Osteoblast (primary cell): ENCODE measurements around the gene PARD6B. TPM values are rescaled to one million over a fixed set of nuclear protein-coding genes. Genes with fewer than 3 reads are reported as not detected.

Source experiments
- DNase-seq: peaks from one replicate; pipeline ENCODE4 v3.0.0; 2011; ENCODE audit warnings: low spot score, mixed read lengths; ENCODE audit not compliant: insufficient read length; ENCODE audit errors: missing footprints
- H2AFZ ChIP-seq: 2 replicates; pipeline ENCODE4 v1.6.0; 2011; ENCODE audit warnings: mild to moderate bottlenecking, low read length
- H3K27ac ChIP-seq: 2 replicates; pipeline ENCODE4 v1.5.1; 2011; ENCODE audit warnings: mild to moderate bottlenecking, low read depth, low read length, moderate library complexity
- H3K27me3 ChIP-seq: 2 replicates; pipeline ENCODE4 v1.6.0; 2012; ENCODE audit warnings: mild to moderate bottlenecking, control low read depth, inconsistent platforms, low read length, moderate library complexity; ENCODE audit not compliant: insufficient read depth
- H3K36me3 ChIP-seq: 2 replicates; pipeline ENCODE4 v1.5.1; 2011; ENCODE audit warnings: mild to moderate bottlenecking, low read length, control low read depth, moderate library complexity; ENCODE audit not compliant: insufficient read depth
- H3K4me1 ChIP-seq: 2 replicates; pipeline ENCODE4 v1.5.1; 2011; ENCODE audit warnings: mild to moderate bottlenecking, low read length, control low read depth, moderate library complexity; ENCODE audit not compliant: insufficient read depth
- H3K4me2 ChIP-seq: 2 replicates; pipeline ENCODE4 v1.6.0; 2011; ENCODE audit warnings: mild to moderate bottlenecking, low read length; ENCODE audit not compliant: insufficient read depth
- H3K4me3 ChIP-seq: fragments of 200-600 bp; sonication (generic); 3 replicates; pipeline ENCODE4 v1.5.1; 2012; ENCODE audit warnings: mild to moderate bottlenecking, low read length, inconsistent platforms; ENCODE audit not compliant: insufficient read depth
- H3K79me2 ChIP-seq: 2 replicates; pipeline ENCODE4 v1.6.0; 2012; ENCODE audit warnings: mild to moderate bottlenecking, low read length, control low read depth, inconsistent platforms; ENCODE audit not compliant: insufficient read depth
- H3K9me3 ChIP-seq: 2 replicates; pipeline ENCODE4 v1.5.1; 2011; ENCODE audit warnings: low read depth, low read length, control low read depth
- H4K20me1 ChIP-seq: 2 replicates; pipeline ENCODE4 v1.6.0; 2012; ENCODE audit warnings: mild to moderate bottlenecking, low read length, control low read depth; ENCODE audit not compliant: insufficient read depth
- total RNA-seq: library from RNA; depleted of rRNA; stranded (reverse); fragments of >200 nt; gene quantifications from 2 replicates; pipeline ENCODE4 v1.2.3, GENCODE V29; 2012
- TF ChIP-seq, protein P1 (sequence below): IDR thresholded peaks from 2 replicates; pipeline ENCODE4 v1.5.1; 2011; ENCODE audit warnings: mild to moderate bottlenecking, low read depth, low read length, moderate library complexity; ENCODE audit errors: extremely low read depth

PARD6B gene, protein sequence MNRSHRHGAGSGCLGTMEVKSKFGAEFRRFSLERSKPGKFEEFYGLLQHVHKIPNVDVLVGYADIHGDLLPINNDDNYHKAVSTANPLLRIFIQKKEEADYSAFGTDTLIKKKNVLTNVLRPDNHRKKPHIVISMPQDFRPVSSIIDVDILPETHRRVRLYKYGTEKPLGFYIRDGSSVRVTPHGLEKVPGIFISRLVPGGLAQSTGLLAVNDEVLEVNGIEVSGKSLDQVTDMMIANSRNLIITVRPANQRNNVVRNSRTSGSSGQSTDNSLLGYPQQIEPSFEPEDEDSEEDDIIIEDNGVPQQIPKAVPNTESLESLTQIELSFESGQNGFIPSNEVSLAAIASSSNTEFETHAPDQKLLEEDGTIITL
- total RNA-seq: 0.72 and 0.88 TPM in 2 replicates

DNA sequence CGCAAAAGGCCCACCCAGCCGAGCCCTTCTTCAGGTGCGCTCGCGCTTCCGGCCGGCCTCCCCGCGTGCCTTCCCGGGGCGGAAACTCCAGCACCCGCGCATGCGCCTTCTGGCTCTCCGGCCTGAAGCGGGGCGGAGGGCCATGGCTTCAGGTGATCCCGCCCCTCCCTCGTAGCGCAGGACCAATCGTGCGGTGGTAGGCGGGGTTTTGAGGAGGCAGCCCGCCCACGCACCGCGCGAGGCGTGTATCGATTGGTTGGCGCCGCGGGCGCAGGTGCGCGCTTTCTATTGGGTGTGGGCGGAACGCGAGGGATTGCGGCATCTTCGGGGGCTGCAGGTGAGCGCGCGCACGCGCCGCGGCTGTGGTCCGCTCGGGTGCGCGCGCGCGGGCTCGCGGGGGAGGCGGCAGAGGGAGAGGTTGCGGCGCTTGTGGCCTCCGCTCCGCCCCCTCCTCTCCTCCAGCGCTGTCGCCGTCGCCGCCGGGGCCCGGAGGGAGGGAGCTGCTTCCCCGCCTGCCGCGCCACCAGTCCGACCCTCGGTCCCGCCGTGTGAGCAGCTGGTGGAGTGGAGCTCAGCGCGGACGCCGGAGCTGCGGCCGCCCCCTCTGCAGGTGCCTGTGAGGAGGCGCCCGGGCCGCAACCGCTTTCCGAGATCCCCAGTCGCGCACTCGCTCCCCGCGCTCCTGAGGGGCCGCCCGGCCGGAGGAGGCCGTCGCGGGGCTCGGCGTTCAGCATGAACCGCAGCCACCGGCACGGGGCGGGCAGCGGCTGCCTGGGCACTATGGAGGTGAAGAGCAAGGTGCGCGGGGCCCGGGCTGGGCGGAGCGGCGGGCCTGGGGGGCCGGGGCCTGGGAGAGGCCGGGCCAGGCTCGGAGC is at the start of gene PARD6B:
PARD6B (plus strand) TSS at position 526 of the 875 bp plus-strand sequence; CDS start at position 733, 207 bp downstream.
- no peaks in the 10 kb centered on the region for H3K9me3 ChIP-seq
- H3K36me3 ChIP-seq: no peaks in the 10 kb centered on the region
- peaks cover 6% of the 10 kb centered on the region for H3K27me3 ChIP-seq
- no peaks in the 10 kb centered on the region for H3K79me2 ChIP-seq
- TF ChIP-seq, protein P1, sequence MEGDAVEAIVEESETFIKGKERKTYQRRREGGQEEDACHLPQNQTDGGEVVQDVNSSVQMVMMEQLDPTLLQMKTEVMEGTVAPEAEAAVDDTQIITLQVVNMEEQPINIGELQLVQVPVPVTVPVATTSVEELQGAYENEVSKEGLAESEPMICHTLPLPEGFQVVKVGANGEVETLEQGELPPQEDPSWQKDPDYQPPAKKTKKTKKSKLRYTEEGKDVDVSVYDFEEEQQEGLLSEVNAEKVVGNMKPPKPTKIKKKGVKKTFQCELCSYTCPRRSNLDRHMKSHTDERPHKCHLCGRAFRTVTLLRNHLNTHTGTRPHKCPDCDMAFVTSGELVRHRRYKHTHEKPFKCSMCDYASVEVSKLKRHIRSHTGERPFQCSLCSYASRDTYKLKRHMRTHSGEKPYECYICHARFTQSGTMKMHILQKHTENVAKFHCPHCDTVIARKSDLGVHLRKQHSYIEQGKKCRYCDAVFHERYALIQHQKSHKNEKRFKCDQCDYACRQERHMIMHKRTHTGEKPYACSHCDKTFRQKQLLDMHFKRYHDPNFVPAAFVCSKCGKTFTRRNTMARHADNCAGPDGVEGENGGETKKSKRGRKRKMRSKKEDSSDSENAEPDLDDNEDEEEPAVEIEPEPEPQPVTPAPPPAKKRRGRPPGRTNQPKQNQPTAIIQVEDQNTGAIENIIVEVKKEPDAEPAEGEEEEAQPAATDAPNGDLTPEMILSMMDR: no peak
- H2AFZ ChIP-seq: peak within 1 kb of the TSS; percentile 88
- peak within 1 kb of the TSS; percentile 79 for H3K4me3 ChIP-seq
- peak within 1 kb of the TSS; percentile 95 for H3K4me2 ChIP-seq
- peaks cover 40% of the 10 kb centered on the region for H3K4me1 ChIP-seq
- H3K27ac ChIP-seq: no peak within 1 kb of the TSS
- H4K20me1 ChIP-seq: no peaks in the 10 kb centered on the region
- peak; percentile 99 for DNase-seq

- no peak overlapping the region for H2AFZ ChIP-seq
These were observed 49.3 kb upstream of the PARD6B start for GRCh38 chr20:50682065-50682464.

DNA sequence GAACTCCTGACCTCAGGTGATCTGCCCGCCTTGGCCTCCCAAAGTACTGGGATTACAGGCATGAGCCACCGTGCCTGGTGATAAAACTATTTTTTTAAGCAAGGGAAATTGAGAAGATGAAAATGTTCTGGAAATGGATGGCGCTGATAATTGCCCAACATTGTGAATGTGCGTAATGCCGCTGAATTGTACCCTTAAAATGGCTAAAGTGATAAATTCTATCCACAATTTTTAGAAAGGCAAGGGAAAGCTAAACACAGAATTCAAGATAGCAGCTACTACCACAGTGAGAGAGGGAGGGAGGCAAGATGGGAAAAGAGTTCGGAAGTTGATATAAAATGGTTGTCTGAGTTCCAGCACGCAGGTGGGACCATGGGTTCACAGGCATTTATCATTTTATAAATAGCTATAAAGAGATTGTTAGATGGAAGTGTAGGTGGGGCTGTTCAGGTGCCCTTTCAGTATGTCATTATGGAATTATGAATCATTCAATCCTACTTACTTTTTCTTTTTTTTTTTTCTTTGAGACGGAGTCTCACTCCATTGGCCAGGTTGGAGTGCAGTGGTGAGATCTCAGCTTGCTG is 48.3 kb upstream of the PARD6B start:
- Histone ChIP-seq H3K27me3 (peaks cover 3% of the 10 kb centered on the region), H3K27ac (no peak overlapping the region), H3K9me3 (no peaks in the 10 kb centered on the region), H3K36me3 (no peaks in the 10 kb centered on the region), H3K79me2 (no peaks in the 10 kb centered on the region), H2AFZ (no peak overlapping the region), H3K4me3 (no peak overlapping the region), H3K4me1 (no peaks in the 10 kb centered on the region), H3K4me2 (no peak overlapping the region), H4K20me1 (no peaks in the 10 kb centered on the region)
- TF ChIP-seq, protein P1: no peak
- DNase-seq: no peak

More at GRCh38 chr20:50682065-50682464, 49.3 kb upstream of the PARD6B start:
- Histone ChIP-seq H3K4me2 (no peak overlapping the region), H3K27ac (no peak overlapping the region), H3K79me2 (no peaks in the 10 kb centered on the region), H4K20me1 (no peaks in the 10 kb centered on the region), H3K27me3 (peaks cover 3% of the 10 kb centered on the region), H3K9me3 (no peaks in the 10 kb centered on the region), H3K36me3 (no peaks in the 10 kb centered on the region), H3K4me1 (no peaks in the 10 kb centered on the region), H3K4me3 (no peak overlapping the region)
- TF ChIP-seq, protein P1: no peak
- DNase-seq: no peak
